ENCODE results near the gene EVC.

- no peak for TF ChIP-seq GATA3 (IDR thresholded peaks at IDR 0.05; ENCODE audit: low read depth, low read length)
- TF ChIP-seq GATA2 (IDR thresholded peaks at IDR 0.05; ENCODE audit: low read depth, low read length) = no peak
These were observed 688 bp upstream of the EVC start for GRCh38 chr4:5710065-5710960.

Data from SH-SY5Y (cell line).